Stimulated activated CD4-positive, alpha-beta T cell treated with anti-CD3 and anti-CD28 coated beads, Interleukin-1b, Interleukin-23, amount 100 ng/mL, for 48 hours (primary cell): Measurements from ENCODE around the gene POLD4.

Source experiments
- DNase-seq: peaks from one replicate; pipeline ENCODE4 v3.0.0-alpha.2; 2020

Gene POLD4

DNA sequence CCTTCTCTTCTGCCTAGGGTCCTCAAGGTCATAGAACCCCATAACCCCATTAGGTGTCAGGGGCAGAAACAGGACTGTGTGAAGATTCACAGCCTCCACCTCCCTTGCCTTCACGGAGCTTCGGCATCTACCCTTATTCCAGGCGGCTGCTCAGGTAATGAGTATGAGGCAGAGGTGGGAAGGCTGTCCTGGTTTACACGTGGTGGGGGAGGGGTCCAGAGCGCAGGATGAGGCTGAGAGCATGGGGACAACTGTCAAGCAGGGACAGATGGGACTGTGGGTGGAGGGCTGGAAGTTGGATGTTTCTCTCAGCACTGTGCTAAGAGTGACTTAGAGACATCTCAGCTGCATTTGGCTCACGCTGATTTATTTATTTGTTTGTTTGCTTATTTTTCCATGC, 34.2 kb upstream of the POLD4 start:
- no peak for DNase-seq

GRCh38 chr11:67387069-67387468, 33.7 kb upstream of the POLD4 start:
- no peak for DNase-seq

DNA sequence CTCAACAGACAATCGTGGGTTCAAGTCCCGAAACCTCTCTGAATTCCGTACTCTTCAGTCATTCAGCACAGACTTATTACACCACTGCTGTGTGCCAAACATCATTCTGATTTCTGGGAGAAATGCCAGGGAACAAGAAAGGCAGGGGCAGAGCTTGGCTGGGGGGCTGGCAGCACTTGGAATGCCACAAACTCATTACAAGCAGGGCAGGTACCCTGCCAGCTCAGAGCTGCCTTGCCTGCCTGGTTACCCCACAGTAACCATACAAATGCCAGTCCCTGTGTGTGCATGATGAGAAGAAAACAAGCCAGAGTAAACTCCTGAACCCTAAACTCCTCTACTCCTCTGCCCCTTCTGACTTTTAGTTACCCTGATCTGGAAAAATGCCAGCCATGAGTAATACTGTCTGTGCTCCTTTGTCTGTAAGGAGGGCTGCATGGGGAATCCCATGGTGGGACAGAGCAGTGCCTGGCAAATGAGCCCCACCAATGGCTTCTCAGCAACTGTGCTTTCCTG, 31.6 kb upstream of the POLD4 start:
- no peak for DNase-seq

GRCh38 chr11:67382276-67383136, 29.2 kb upstream of the POLD4 start:
- DNase-seq, result peak; percentile 84

- no peak for DNase-seq
Measured at GRCh38 chr11:67381244-67381972, 28.1 kb upstream of the POLD4 start.

GRCh38 chr11:67379061-67380058, 26.0 kb upstream of the POLD4 start:
- no peak for DNase-seq

- DNase-seq, result no peak
Measured at GRCh38 chr11:67378544-67378943, 25.2 kb upstream of the POLD4 start.

DNA sequence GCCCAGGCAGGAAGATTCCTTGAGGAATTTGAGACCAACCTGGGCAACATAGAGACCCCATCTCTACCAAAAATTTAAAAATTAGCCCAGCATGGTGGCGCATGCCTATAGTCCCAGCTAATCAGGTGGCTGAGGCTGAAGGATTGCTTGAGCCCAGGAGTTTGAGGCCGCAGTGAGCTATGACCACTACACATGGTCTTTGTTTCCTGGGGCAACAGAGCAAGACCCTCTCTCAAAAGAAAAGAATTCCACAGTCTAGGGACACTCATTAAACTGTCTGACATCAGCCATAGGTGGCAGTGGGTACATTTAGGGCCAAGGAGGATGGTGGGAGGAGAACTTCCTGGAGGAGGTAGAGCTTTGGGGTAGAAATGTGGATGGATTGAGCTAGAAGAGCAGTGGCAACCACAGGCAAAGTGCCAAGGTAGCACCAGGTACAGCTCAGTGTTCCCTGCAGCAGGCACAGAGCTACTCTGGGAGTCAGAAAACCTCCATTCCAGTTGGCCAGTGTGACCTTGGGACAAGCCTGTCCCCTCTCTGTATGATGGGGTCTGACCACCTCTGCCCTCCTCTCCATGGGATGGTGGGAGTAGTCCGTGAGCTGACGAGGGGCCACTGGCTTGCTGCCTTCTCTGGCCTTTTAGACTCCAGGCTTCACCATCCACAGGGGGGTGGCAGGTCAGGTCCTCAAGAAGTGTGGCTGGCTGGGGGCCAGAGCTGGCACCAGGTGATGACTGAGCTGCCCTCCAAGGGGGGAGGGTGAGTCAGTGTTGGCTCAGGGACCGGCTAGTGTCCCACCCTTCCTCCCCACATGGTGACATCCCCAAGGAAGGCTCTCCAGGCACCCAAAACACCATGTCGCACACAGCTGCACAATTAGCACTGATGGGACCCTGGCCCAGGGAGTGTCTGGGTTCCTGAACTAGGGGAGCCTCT, 23.8 kb upstream of the POLD4 start:
- DNase-seq, result no peak

- DNase-seq, result no peak
Measured at GRCh38 chr11:67376063-67376820, 22.9 kb upstream of the POLD4 start.

DNA sequence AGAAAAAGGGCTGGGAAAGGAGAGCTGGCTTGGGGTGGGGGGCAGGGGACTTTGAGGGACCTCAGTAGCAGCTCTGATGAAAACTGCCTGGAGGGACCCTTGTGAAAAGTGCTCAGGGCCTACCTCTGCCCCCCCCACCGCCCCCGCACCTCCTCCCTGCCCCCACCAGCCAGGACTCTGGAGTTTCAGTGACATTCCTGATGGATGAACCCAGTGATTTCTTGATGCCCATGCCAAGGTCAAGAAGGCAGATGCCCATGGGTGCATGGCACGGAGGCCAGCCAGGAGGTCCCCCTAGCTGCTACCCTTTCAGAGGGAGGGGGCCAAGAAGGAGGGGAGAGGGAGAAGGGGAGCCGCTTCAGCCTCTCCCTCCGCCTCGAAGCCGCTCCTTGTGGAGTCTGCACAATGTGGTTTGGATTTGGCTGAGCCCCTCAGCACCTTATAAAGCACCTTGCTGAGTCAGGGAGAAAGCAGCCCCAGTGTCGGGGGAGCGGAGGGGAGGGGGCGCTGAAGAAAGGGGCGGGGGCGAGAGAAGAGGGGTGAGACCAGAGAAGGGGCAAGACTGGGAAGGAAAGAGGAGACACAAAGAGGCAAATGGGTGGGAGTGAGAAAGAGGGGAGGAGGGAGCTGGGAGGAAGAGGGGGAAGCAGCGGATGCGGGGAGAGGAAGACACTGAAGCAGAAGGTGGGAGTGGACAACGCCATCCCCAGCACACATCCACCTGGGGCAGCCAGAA, 22.1 kb upstream of the POLD4 start:
- no peak for DNase-seq

DNA sequence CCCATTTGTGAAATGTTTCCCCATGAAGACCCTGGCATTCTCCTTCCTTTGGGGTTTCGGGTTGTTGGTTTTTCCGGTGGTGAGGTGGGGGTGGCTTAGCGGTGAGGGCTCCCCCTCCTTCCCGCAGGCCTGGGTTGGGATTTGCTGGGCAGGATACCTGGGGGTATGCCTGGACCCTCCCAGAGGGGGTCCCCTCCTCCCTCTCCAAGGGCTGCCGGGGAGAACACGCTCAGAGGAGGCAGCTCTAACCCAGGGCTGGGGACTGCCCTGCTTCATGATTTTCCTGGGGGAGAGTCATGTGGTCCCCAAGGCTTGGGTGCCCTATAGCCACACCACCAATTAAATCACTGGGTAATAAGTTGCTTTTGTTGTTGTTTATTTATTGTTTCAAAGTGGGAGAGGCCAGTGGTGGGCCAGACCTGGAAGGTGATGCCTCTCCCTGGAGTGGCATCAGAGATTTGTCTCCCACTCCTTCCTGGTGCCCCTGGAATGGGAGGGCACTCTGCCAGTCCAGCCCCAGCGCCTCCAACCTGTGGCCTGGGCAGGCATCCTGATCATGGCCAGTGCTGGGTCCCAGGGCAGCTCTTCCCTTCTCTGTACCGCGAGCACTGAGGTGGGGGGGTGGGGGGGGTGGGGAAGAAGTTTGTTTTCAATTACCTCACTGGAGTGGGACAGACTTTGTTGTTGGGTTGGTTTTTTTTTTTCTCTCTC, 21.4 kb upstream of the POLD4 start:
- DNase-seq, result no peak

- peak; percentile 40 for DNase-seq
Measured at GRCh38 chr11:67373648-67374570, 20.6 kb upstream of the POLD4 start.

GRCh38 chr11:67372993-67373647, 19.8 kb upstream of the POLD4 start, which contains the start of gene CLCF1:
Gene CLCF1 (minus strand): TSS chr11:67373598. CDS start chr11:67373539, 59 bp downstream.
- DNase-seq, result no peak

DNA sequence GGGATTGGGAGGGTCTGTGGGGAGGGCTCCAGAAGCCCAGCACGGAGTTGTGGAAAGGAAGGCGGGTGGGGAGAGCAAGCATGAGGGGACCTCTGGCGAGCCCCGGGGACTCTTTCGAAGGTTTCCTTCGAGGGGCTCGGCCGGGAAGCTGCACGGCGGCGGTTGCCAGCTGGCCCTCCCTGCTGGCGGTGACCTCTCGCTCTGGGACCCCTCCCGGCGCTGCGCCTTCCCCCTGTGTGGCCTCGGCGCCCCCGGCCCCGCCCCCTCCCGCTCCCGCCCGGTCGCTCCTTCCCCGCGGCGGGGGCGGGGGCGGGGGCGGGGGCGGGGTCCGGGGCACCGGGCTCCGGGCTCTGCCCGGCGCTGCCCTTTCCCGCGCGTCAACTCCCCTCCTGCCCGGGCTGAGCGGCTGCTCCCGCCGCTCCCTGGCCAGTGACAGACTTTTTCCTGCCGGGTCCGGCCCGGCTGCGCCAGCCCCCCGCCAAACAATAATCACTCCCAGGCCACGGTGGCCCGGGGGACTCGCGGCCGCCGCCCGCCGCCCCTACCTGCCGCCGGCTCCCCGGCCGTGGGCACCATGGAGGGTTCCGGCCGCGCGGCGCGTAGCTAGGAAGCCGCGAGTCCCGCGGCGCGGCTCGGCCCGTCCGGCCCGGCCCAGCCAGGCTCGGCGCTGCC, 19.1 kb upstream of the POLD4 start:
- DNase-seq, result no peak

- DNase-seq, result no peak
Measured at GRCh38 chr11:67371911-67372320, 18.6 kb upstream of the POLD4 start.

DNA sequence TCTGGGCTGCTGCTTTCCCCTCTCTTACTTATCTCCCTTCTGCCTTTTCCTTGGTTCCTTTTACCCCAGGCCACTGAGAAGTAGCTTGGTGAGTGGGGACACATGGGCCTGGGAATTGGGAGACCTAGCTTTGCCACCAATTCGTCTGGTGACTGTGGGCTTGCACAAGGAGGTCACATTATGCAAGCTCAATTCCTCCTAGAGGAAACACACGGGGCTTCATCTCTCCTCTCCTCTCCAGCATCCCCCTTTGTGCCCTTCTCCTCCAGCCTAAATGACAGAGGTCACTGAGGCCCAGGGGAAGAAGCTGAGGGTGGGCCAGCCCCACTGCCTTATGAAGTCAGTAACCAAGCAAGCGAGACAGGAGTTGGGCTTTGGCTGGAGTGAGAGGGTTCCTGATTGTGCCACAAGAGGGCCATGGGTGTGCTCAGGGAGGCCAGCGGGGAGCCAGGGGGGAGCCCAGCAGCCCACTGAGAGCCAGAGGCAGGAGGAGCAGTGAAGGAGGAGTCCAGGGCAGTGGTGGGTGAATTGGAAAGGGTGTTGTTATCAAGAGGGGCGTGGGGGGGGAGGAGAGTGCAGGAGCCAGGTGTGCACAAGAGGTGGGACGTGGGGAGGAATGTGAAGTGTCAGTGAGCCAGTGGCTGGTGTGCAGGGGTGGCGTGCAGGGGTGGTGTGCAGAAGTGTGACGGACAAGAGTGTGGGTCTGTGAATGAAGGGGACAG, 18.0 kb upstream of the POLD4 start:
- no peak for DNase-seq
